HTERT RPE-1 (cell line): ENCODE data around the gene SND1.

Experiments used
- in situ Hi-C: fragments of 300-500 bp; cut with MboI; formaldehyde crosslinking; loops from 4 replicates; pipeline ENCODE4 v1.14.3; 2020; ENCODE audit warnings: low sequenced_read_pairs

The SND1 gene

DNA sequence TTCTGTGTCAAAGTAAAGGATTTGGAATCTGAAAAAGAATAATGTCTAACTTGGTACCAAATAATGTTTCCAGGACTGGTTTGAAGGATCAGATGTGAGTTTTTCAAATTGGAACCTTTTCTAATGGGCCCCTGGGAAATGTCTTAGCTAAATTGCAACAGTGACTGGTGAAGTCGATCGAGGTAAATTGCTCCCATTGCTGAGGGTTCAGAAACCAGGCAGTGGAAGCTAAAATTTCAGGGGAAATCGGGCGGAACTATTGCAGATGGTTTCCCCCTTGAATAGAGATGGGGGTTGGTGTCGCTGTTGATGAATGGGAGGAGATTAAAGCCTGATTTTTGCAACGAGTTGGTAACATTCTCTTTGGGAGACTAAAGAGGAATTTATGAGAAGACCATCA, 112.7 kb downstream of the SND1 start:
- in situ Hi-C loops = no loop called here

DNA sequence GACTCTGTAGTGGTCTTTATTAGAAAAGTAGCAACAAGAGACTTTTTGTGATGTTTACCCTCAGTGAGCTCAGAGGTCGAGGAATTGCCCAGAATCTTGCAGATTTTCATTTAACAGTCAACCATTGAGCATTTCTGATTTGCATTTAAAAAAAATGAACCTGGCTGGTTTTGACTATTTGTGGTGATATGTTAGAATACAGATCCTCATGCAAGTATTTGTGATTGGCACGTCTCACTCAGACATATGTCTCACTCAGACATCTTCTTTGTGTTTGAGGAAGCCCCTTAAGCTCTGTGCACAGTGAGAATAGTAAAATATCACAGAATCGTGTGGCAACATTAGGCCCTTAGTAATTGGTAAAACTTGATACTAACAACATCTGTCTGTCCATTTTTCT, 113.2 kb downstream of the SND1 start:
- in situ Hi-C loops = no loop called here

DNA sequence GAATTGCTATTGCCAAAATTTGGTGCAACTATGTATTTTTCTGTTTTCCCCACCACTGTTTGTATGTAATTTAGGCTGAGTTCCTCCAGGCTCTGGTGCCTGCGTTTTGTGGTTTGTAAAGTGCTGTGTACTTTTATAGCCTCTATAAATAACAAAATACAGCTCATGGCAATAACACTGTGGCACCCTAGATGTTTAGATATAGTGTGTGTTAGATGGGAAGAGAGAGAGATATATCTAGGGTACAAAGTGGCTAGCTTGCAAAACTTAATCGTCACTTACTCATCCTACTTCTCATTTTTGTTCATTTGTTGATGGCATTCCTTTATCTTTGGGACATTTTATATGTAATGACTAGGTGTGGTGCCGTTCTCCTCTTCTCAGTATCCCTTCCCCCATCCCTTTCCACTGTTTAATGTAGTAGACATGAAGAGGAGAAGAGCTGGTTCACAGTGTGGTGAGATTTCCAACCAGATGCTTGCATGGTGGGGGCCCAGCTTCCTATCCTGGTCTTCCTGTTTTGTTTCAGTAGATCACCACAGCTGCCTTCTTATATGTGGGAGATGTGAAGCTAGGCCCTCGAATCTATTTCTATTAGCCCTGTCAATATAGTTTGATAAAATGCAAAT, 115.0 kb downstream of the SND1 start:
- in situ Hi-C loops = no loop called here

DNA sequence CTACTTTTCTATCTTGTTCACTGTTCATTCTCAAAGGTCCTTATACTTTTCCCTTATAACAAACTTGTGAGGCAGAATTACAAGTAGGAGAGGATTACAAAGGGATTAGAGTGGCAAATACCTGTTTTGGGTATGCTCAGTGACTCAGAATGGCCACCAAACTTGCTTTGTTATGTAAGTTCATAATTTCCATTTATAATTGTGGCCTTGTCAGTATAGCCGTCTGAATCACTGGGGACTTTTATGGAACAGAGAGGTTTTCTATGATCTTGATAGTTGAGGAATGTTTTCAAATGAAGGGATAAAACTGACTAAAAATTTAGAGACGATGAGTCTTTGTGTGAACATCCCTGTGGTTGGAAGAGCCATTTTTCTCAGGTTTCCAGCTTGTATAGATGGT, 116.2 kb downstream of the SND1 start:
- in situ Hi-C loops = no loop called here

DNA sequence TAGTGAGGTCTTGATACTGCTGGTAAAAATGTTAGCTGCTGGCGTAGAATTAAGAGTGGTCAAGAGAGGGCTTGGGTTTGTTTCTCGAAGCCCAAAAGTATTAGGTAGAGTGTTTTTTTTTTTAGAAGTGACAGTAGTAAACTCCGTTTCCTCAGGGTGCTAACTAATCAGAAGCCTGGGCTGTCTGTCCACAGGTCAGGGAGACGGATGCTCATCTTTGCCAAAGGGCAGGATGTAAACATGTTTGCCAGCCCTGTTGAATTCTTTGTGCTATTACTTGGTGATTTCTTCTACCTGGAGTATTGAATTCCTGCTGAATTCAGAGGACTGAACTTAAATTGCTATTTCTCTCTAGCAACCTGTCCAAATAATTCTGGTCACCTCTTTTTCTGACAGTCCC, 117.1 kb downstream of the SND1 start:
- in situ Hi-C loops = no loop called here

DNA sequence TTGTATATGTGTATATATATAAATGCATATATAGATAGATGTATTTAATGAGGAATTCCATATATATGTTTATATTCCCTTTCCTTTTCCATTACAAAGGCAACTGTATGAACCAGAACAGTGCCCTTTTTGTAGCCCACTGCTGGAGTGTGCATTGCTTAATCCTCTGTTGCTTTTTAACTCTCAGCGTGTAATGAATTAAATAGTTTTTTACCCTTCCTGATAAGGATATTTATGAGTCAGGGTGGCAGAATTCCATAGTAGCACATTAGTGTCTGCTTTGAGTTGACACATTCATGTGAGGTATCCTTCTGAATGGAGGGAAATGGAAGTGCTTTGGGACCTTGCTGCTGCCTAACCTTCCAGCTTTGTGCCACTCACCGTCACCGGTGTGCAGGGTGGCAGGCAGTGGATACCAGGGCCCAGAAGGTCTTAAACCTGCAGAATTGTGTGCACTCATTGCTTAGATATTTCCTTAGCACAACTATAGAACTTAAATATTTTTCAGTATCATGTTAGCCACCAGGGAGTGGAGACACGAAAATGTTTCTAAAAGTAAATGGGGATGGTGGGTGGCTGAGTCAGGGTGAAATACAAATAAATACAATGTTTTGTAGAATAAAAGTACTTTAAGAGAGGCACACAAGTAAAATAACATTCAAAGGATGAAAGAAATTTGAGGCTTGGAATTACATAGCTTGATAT, 117.9 kb downstream of the SND1 start:
- in situ Hi-C loops = no loop called here

DNA sequence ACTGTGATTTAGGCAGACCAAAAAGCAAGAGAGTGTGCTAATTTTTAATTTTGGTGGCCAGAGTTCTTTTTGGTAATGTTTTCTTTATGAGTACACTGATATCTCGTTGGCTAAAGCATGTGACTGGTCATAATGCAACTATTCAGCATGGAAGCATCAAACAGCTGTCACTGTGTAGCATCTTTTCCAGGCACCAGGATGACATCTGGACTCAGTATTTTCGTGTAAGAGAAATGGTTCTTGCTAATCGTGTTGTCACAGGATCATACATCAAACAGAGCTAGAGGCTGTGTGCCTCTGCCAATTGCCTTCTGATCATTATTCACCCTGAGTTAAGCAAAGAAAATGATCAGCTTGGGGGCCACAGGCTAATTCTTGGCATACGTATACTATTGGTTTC, 118.9 kb downstream of the SND1 start:
- in situ Hi-C loops = no loop called here

DNA sequence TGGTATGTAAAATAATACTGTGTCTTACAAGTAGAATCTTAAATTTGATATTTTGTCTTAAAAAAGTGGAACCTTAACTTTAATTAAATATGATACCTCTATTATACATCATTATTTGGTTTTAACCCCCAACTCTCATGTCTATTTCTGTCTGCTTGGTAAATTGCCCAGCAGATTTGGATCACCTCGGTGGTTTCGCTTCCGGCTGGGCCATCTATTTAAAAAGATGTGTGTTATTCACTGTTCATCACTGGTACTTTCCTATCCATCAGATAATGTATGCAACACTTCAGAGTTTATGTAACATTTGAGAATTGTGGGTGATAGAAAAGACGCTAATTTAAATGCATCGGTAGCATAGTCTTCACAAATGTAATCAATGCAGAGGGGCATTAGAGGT, 119.7 kb downstream of the SND1 start:
- in situ Hi-C loops = no loop called here

DNA sequence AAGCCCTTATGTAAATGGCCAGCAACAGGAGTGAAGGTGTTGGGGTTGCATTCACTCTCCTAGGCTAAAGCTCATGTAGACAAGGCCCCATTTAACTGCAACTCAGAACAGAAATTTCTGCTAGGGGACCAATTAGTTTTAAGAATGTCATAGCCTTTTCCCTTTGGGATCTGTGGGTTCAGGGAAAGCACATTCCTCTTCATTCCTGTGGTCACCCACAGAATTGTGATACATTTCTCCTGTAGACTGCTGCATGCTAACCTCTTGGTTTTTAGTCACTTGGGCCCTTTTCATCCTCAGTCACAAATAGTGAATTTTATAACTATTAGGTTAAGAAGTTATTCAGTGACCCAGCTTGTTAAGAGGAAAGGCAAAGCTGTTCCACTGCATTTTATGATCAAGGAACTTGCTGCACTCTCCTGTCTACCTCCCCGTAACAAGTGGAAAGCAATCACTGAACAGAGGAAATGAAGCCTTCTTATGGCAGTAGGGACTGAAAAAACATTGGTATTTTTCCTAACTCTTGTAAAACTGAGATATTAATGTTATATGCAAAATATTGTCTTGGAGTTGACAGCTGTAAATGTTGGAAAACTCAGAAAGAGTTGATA, 124.9 kb downstream of the SND1 start:
- in situ Hi-C loops = no loop called here

DNA sequence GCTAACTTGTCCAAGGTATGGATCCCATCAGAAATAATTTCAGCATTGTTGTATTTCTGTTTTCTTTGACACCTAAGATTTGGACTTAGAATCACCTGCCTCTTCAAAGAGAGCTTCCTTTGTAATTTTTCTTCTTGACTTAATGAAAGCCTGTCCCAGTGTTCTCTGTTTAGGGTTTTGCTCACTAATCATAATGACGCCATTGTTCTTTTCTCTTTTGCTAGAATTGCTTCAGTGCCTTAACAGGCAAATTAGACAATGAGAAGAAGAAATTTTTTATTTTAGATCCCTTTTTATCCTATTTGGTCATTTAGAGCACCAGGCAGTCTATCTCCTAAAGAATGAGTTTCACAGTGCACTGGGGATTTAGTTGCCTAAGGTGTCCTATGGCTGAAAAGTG, 128.5 kb downstream of the SND1 start:
- in situ Hi-C loops = no loop called here

DNA sequence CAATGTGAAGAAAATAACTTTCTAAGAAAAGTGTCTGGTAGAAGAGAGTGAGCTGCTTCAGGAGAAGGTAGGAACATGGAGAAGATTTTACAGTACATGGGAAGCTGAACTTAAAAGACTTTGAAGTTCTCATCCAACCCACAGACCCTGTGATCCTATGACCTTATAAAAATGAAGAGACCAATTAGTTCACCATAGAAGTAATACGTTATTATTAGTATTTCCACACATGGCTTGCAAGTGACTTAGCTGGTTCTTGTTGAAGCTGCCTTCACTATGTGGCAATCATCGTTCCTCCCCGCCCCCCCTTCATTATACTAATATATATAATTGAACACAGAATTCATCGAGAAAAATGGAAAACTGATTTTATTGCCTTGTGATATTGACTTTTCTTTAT, 129.1 kb downstream of the SND1 start:
- in situ Hi-C loops = no loop called here

DNA sequence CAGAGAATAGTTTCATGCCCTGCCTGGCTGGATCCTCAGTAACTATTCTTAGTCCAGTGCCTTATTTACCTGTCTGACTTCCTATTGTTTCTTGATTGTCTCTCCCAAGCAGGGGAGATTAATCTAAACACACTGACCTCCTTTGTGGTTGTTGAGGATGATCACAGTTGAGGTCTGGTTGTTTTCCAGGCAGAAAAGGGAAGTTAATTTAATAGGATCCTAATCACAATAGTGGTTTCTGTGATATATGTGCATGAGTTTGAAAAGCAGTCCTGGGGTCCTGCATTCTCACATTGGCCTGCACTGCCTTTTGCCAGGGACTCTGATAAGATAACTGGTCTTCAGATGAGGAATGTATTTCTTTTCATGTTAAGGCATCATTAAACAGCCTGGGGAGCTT, 130.1 kb downstream of the SND1 start:
- in situ Hi-C loops = no loop called here

DNA sequence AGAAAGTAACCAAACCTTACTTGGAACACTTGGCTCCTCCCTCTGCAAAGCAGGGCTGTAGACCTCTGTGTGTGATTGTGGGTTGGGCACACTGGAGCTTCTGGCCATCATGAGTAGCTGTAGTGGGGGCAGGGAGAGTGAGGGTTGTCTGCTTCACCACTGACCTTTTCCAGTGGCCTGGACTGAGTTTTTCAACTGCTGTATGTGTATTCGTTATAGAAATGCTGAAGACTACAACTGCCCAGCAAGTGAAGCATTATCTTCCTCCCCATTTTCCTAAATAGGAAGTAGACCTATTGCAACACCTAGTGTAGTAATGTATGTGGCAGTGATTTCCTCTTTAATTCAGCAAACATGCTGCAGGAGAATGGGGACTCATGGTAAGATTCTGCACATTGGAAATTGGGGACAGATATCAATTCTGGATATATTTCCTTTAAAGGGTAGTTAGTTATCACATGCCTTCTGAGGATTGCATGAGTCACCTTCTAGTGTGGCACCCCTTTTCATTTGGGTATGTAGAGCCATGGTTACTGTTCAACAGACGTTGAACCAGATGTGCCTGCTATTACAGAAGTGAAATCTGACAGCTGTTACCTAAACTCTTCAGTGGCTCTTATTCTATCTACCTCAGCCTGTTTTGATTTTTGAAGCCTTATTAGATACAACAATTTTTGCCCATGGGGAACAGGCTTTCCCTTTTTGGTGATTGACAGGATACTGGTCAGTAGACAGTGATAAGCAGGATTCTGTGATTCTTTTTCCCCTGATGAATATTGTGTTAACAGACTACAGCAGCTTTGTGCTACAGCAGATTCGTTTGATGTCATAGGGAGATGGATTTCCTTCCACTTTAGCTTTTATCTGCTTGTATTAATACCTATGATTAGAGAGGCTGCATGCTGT, 130.9 kb downstream of the SND1 start:
- in situ Hi-C loops = no loop called here

DNA sequence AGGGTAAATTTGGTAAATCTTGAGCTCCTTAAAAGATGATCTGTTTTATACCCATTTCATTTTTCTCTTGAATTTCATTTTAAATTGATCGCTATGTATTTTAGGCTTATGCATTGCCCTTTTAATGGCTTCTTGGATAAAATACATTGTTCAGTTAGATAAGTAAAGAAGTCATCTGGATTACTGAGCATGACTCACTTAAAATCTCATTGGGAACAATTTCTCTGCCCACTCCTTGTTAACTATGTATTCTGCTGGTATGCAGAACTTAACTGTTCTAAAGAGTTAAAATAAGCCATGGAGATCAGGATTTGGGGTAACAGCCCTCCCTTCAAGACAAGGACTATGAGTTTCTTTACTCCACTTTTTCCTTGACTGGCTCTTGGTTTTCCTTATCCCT, 134.2 kb downstream of the SND1 start:
- in situ Hi-C loops = no loop called here

DNA sequence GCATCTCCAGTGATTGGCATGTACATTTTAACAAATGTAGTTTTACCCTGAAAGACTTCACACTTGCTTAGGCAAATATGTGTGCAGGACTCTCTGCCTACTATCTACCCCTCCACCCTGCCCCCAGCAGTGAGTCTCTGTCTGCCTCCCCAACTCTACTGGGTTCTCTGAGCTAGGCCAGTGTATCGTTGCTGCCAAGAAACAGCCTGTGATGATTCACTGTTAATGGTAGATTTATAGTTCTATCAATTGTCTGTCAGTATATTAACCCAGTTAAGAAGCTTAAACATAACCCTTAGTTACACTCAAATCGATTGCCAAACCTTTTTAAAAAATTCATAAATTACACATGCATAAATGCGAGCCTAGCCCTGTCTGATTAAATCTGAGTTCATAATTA, 137.0 kb downstream of the SND1 start:
- in situ Hi-C loops = no loop called here

DNA sequence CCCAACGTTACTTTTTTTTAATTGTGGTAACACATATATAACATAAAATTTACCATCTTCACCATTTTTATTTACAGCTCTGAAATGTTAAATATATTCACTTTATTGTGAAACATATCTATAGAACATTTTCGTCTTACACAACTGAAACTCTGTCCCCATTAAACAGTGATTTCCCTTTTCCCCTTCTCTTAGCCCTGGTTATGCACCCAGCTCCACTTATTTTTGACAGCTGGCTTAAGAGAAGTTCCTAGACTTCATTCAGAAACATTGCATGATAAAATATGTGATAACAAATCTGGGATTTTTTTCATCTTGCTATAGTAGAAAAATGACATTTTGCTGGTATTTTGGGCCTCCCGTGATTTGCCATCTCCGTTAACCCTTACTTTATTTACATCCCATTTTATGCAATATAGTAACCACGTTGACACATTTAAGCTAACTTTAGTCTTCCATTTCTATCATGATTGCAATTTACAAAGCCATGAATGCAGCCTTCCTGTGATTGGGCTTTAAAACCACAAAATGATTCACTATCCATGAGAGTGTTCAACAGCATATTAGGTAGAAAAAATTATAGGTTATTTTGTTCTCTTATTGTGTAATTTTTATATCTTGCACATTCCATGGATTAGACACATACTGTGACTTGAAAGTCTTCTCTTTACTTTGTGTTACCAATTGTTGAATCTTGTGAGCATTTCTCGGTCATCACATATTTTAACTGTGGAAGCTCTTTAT, 139.6 kb downstream of the SND1 start:
- in situ Hi-C loops = no loop called here

DNA sequence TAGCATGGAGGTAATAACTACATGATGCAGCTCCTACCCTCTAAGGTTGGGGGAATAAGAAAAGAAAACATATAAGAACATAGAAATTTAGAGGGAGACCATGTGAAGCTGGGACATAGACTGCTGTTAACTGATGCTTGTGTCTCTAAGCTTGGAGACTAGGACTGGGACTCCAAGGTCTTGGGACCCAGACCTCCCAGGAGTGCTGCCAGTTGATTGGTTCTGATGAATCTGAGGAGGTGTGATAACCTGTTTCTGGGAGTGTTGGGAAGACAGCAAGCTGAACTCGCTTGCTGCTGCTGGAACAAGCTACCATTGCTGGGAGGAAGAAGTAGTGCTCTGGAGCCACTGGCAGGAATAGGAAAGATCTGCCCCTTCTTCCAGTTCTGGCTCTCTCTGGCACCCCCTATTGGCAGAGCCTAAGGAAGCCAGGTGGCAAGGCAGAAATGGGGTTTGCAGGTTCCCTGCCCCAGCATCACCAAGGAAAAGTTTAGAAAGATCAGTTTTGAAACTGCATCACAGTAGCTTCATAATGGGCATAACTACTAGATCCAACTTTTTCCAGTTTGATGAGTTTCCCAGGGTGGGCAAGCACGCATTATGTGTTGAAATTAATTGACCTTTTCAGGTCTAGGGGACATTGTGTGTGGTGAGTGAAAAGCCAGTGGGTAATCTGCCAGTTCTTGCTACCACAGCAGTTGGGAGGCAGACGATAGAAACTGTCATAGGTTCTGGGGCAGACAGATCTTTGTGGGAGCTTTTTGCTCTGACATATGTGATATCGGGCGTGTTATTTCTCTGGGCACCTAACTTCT, 140.7 kb downstream of the SND1 start:
- in situ Hi-C loops = no loop called here

DNA sequence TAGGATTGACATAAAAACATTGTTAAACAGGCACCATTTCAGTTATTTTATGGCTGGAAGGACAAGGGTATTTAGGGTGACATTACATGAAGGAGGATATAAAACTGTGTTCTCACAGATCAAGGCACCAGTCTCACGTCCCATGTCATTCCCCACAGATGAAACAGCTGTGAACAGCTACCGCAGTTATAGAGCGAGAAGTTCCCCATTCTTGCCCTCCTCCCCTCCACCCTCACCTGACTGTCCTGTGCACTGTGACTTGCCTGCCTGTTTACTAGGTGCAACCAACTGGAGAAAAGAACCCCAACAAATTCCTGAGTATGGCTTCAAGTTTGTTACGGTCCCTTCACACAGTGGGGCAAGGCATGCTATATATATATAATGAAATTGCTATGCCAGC, 141.6 kb downstream of the SND1 start:
- in situ Hi-C loops = no loop called here

DNA sequence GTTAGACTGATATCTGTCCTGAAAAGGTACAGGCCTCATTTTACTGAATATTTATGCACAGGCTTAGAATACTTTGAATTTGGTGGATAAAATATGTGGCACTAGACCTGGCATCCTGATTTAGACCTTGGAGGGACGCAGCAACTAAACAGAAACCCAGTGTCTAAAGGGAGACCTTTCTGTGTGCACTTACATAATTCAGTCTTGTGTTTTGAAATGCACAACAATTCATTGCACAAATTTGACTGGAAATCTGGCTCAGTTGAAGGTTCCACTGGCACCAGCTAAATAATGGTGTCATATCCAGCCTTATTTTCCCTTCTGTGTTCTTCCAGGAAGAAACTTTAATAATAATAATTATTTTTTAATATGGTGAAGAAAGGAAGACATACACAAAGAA, 142.1 kb downstream of the SND1 start:
- in situ Hi-C loops = no loop called here

DNA sequence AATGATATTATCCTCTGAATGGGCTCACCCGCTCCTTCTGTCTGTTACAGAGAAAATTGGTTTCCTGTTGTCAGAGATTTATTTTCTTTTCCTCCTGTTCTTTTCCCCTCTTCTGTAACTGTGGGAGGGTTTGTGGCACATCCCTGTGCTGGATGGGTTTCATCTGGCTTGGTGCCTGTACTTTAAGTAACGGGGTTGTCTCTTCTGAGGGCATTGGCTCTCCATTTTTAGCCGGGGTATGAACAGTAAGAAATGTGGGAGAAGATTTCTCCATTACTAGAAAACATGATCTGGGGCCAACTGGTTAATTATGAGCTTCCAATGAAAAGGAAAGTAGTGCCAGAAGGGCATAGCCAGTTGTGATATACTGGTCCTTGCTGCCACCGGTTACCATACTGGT, 142.6 kb downstream of the SND1 start:
- in situ Hi-C loops = no loop called here
